Stimulated activated CD4-positive, alpha-beta T cell treated with anti-CD3 and anti-CD28 coated beads, Interleukin-4, amount 100 ng/mL, for 24 hours (primary cell): Measurements from ENCODE around the gene MYCN.
"Not testable (repeated sequence)": the region's sequence is repeated elsewhere in the genome, so short reads cannot be mapped to it uniquely, and the experiment has no call there.

Experiments
- DNase-seq: peaks from one replicate; pipeline ENCODE4 v3.0.0-alpha.2; 2020

Gene MYCN

GRCh38 chr2:15908371-15908770, 32.0 kb upstream of the MYCN start:
- DNase-seq = no peak

DNA sequence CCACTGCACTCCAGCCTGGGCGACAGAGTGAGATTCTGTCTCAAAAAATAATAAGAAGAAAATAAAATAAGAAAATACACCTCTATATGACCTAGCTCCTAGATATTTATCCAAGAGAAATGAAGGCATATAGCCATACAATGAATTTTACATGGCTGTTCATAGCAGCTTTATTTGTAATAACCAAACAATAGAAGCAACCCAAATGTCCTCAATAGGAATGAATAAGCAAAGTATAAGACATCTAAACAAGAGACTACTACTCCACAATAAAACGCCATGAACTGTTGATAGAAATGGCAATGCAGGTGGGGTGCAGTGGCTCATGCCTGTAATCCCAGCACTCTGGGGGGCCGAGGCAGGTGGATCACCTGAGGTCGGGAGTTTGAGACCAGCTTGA, 31.2 kb upstream of the MYCN start:
- no peak for DNase-seq

GRCh38 chr2:15909736-15910135, 30.6 kb upstream of the MYCN start:
- no peak for DNase-seq

- not testable (repeated sequence) for DNase-seq
Observed at GRCh38 chr2:15911270-15911669, 29.1 kb upstream of the MYCN start.

DNA sequence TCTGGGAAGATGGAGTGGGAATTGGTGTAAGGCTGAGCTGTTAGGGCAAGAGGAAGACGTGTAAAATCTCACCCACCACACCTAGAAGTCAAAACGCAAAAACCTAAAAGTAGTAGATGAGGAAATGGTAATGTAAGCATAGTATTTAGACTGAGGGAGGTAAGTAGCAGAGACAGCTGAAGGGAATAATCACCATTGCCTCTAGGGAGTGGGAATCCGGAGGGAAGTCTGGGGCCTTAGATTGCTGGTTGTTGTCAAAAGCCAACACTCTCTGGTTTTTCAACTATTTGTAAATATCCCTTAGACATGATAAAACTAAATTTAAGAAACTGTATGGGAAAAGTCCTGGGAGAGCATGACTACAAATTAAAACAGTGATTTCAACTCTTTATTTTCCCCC, 28.7 kb upstream of the MYCN start:
- DNase-seq = no peak

- DNase-seq = no peak
Observed at GRCh38 chr2:15912203-15912602, 28.1 kb upstream of the MYCN start.

DNA sequence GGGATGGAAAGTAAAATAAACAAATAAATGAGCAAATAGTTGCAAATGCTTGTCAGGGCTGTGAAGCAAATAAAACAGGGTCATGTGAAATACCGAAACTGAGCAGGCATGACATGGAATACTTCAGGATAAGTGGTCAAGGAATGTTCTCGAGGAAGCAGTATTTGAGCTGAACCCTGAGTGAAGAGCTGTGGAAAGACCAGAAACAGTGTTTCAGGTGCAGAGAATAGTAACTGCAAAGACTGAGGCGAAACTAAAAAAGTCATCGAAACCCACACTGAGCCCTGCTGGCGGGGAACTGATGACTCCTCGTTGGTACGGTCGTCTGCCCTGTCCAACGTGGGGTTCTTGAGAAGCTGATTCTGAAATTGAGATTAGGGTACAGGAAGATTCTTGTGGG, 27.2 kb upstream of the MYCN start:
- no peak for DNase-seq

DNA sequence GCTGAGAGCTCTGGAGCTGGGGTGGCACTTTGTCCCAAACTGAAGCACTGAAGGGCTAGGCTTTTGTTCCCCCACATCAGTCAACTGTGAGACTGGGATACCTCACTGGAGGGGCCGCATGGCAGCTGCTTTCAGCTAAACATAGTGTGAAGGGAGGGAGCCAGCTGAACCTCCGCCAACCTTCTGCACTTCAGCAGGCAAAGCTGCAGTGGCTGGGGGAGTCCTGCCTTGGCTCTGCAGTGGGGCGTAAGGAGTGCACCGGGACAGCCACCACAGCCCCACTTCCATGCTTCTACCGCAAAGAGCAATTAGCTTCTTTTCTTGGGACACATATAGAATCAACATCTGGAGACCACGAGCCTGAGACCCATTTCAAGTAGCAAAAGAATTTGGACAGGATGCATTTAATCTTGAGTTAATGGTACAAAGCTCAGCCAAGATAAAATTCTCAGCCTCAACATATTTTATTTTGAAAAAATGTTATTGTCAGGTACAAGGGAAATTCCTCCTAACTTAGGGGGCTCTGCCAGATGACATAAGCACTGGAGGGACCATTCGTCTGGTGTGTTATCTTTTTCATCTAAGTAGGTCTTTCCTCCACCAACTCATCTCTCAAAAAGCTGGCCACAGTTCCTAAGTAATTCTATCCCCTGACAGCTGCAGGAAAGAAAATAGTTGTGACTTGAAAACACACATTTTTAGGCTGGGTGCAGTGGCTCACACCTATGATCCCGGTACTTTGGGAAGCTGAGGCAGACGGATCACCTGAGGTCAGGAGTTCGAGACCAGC, 25.6 kb upstream of the MYCN start:
- no peak for DNase-seq

DNA sequence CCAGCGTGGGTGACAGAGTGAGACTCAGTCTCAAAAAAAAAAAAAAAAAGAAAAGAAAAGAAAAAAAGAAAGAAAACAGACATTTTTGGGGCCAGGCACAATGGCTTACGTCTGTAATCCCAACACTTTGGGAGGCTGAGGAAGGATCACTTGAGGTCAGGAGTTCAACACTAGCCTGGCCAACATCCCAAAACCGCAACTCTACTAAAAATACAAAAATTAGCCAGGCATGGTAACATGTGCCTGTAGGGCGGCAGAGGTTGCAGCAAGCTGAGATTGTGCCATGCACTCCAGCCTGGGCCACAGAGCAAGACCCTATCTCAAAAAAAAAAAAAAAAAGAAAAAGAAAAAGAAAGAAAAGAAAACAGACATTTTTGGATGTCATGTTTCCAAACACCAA, 24.8 kb upstream of the MYCN start:
- not testable (repeated sequence) for DNase-seq

GRCh38 chr2:15916336-15916735, 24.0 kb upstream of the MYCN start:
- DNase-seq = no peak

- DNase-seq = no peak
Observed at GRCh38 chr2:15918761-15919356, 21.5 kb upstream of the MYCN start.

- DNase-seq = no peak
Observed at GRCh38 chr2:15919716-15920434, 20.5 kb upstream of the MYCN start.

DNA sequence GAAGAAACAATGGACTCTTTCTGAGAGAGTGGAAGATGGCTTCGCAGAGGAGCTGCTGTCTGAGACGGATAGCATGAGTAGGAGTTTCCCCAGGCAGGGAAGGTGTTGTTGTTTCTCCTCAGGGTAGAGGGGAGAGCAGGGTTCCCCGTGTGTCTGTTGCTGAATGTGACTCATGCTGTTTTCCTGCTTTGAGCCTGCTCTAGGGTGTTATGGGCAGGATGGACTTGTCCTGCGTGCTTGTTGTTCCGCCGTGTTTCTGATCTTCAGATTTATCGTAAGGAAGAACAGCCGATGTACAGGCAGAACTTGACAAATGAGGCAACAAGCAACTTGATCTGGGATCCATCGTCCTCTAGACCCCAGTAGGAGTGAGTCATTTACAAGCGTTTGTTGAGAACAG, 19.7 kb upstream of the MYCN start:
- DNase-seq = no peak

- DNase-seq = no peak
Observed at GRCh38 chr2:15923597-15923996, 16.8 kb upstream of the MYCN start.

- DNase-seq = no peak
Observed at GRCh38 chr2:15925819-15926218, 14.5 kb upstream of the MYCN start.

GRCh38 chr2:15926252-15926651, 14.1 kb upstream of the MYCN start:
- DNase-seq = no peak

GRCh38 chr2:15927551-15928218, 12.7 kb upstream of the MYCN start:
- no peak for DNase-seq

GRCh38 chr2:15929008-15929407, 11.3 kb upstream of the MYCN start:
- not testable (repeated sequence) for DNase-seq

GRCh38 chr2:15929861-15930260, 10.5 kb upstream of the MYCN start:
- DNase-seq = no peak

GRCh38 chr2:15930589-15931318, 9.6 kb upstream of the MYCN start:
- no peak for DNase-seq

DNA sequence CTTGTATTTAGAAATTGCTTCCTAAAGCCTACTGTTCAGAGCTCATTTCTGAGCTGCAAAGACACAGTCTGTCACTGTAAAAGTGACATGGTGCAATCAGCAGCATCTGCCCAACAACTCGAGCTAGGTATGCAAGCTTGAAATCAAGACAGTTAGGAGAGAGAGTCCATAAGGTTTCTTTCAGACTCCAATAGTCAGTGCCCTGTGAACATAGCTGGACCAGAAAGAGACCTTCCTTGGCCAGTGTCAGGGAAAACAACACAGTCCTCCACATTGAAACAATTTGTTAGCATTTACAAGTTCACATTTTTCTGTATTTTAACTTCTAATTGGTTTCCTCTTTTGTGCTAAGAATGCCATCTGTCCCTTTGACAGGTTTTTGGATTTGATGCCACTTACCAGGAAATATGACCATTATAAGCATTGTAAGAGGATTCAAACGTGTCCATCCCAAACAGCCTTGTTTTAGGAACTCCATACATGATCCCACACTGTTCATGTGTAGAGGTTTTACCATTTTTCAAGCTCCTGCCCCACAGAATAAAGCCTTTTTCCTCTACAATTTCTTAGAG, 8.9 kb upstream of the MYCN start:
- DNase-seq = no peak

DNA sequence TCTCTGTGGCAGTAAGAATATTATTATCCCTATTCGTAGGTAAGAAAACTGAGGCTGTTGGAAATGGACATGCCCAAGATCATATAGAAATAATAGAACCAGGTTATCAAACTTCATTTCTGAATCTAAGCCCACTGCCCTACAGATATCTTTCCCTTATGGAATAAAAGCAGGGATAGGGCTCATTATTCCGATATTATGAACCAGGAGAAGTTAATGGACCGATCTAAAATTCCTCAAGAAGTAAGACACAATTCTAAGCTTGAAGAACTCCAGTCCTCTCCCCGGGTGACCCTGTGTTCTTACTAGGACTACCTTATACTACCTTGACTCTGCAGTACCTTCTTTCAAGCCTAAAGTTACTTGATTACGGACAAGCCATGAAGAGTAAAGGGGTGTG, 8.4 kb upstream of the MYCN start:
- DNase-seq = no peak
